Retina (tissue), 1 donor: ENCODE results near the gene TXNDC5.

ENCODE experiments used
- DNase-seq: peaks from one replicate; pipeline ENCODE4 v3.0.0-alpha.2; 2016

Gene TXNDC5

GRCh38 chr6:7848229-7848628 lies 62.4 kb downstream of the TXNDC5 start:
- DNase-seq, result no peak

- no peak for DNase-seq
Observed at GRCh38 chr6:7846966-7847818, 63.4 kb downstream of the TXNDC5 start.

- DNase-seq, result no peak
Observed at GRCh38 chr6:7841781-7842468, 68.7 kb downstream of the TXNDC5 start.

DNA sequence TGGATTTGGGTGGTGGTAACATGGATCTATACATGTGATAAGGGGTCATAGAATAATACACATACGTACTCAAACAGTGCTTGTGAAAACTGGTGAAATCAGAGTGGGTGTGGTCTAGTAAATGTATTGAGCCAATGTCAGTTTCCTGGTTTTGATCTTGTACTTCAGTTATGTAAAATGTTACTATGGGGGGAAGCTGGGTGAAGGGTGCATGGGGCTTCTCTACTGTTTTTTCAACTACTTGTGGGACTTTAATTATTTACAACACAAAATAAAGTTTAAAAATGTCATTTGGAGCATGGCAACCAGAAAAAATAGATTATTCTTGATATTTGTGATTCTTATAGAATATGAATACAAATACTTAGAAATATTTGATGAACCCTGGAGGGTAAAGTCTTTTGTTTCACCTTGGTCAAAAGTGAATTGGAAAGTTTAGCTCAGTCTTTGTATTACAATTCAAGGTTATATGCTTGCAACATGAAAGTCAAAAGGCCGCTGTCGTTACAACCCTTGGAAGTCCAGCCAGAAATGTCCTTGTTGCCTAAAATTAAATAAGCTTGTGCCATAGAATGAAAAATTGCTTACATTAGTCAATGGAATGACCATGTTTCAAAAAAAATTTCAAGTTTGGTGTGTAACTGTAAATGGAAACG lies 74.1 kb downstream of the TXNDC5 start:
- no peak for DNase-seq

DNA sequence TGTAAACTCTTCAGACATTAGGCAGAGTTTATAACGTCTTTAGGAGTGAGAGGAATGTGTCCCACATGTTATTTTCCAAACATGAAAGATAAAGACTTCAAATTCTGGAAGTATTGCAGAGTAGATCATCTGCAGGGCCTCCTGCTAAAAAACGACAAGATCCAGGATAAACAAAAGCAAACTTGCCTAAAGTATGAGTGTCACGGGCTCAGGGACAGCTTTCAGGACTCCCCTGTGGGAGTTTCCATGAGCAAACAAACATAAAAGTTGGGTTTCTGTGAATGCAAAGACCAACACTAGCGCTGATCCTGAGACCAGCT lies 76.9 kb downstream of the TXNDC5 start:
- DNase-seq, result no peak

- DNase-seq, result no peak
Observed at GRCh38 chr6:7832904-7833750, 77.5 kb downstream of the TXNDC5 start.
